Stomach (tissue), 9 donors: ENCODE measurements around the gene HNRNPU. TPM values are rescaled to one million over a fixed set of nuclear protein-coding genes. Genes with fewer than 3 reads are reported as not detected.

Experiments used
- DNase-seq, 2 donors: peaks; one replicate each; pipeline versions ENCODE4 v3.0.0 to v3.0.0-alpha.2; 2013 to 2019
- H3K27ac ChIP-seq, 5 donors: fragments of 200-600 bp in 4 of 5; sonication (generic) in 4 of 5; one replicate each; pipeline ENCODE4 v1.5.1; 2013 to 2019; ENCODE audit warnings: mild to moderate bottlenecking in 1 of 5, moderate library complexity in 1 of 5
- H3K27me3 ChIP-seq, 3 donors: fragments of 200-600 bp; sonication (generic); one replicate each; pipeline ENCODE4 v1.5.1; 2017 to 2019; ENCODE audit warnings: mixed run types in 1 of 3
- H3K36me3 ChIP-seq, 4 donors: fragments of 200-600 bp; sonication (generic); 1 replicate in 3 of 4; 2 replicates in 1 of 4; pipeline ENCODE4 v1.5.1; 2016 to 2019
- H3K4me1 ChIP-seq, 4 donors: fragments of 200-600 bp; sonication (generic); one replicate each; pipeline ENCODE4 v1.5.1; 2016 to 2019
- H3K4me3 ChIP-seq, 4 donors: fragments of 200-600 bp; sonication (generic) in 3 of 4; one replicate each; pipeline ENCODE4 v1.5.1; 2016 to 2019; ENCODE audit warnings: mild to moderate bottlenecking in 1 of 4
- H3K9me3 ChIP-seq, 4 donors: fragments of 200-600 bp; sonication (generic); one replicate each; pipeline ENCODE4 v1.5.1; 2016 to 2019
- EP300 ChIP-seq: sonication (generic); formaldehyde crosslinking; IDR thresholded peaks from one replicate; pipeline ENCODE4 v1.6.1; 2017; ENCODE audit warnings: antibody characterized with exemption
- POLR2A ChIP-seq, 4 donors: fragments of 450-650 bp; IDR thresholded peaks; one replicate each; pipeline ENCODE4 v1.6.1; 2016; ENCODE audit warnings: antibody characterized with exemption in 4 of 4, control low read depth in 2 of 4, mild to moderate bottlenecking in 1 of 4, moderate library complexity in 1 of 4
- POLR2AphosphoS5 ChIP-seq, 3 donors: sonication (generic); formaldehyde crosslinking; IDR thresholded peaks; one replicate each; pipeline ENCODE4 v1.6.1; 2016; ENCODE audit warnings: antibody characterized with exemption in 3 of 3
- WGBS, 5 donors: extraction: QIAGEN DNeasy Blood & Tissue Kit in 3 of 5; methylation state at CpG; one replicate each; pipeline versions ENCODE4 v1.1.5 to v1.1.7; 2013 to 2018; 5-methylcytosine and 5-hydroxymethylcytosine counted together
- intact Hi-C: fragments of 100-400 bp; cut with DNase I; formaldehyde crosslinking; loops from one replicate; pipeline ENCODE4 v1.15.1; 2023; ENCODE audit warnings: low total_unique reads
- polyA plus RNA-seq, 3 donors: library from polyadenylated mRNA; stranded (reverse); fragments of 200-250 nt; gene quantifications; one replicate each; pipeline ENCODE4 v1.2.3, GENCODE V29; 2013
- total RNA-seq, 5 donors: library from RNA; depleted of rRNA; stranded (reverse); fragments of >200 nt; gene quantifications; one replicate each; pipeline versions ENCODE4 v1.1.0 to v1.2.3, GENCODE V29; 2014 to 2016
- TF ChIP-seq, protein P1 (sequence below), 7 experiments: fragments of 450-650 bp in 4 of 7; fragments of 200-600 bp in 3 of 7; sonication (generic) in 3 of 7; IDR thresholded peaks; one replicate each; pipeline ENCODE4 v1.5.1; 2016 to 2019; ENCODE audit warnings: antibody characterized with exemption in 7 of 7, control low read depth in 2 of 7, mild to moderate bottlenecking in 1 of 7
- donor health status: healthy with polysubstance abuse.
- donor health status: Bipolar disorder and iron deficiency.
- donor health status: healthy.

Gene HNRNPU
- total and polyA plus RNA-seq, 8 donors: 76.3 to 533 (median 309) TPM

DNA sequence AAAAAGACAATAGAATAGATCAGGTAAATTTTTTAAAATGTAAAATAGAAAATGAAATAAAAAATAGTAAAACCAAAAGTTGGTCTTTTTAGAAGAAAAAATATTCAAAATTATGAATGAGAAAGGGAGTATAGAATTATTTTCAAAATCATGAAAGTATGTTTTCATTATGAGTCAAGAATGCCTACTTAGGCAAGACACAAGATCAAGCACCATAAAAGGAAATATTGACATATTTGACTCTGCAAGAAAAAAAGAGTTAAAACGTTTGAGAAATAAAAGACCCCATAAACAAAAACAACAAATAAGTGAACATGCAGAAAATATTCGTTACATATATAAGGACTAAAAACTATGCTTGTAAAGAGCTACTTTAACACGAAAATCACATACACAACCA, 33.7 kb downstream of the HNRNPU start:
- no peak overlapping the region for H3K27ac ChIP-seq
- H3K4me1 ChIP-seq: peaks cover 0 to 13% (median 4%) of the 10 kb centered on the region in 4 donors
- no peak overlapping the region for H3K4me3 ChIP-seq
- H3K36me3 ChIP-seq: peaks cover 0 to 4% (median 0%) of the 10 kb centered on the region in 4 donors
- WGBS, 5 donors: 72 to 78% (median 75%) methylated on average over 3 of the region's 3 CpGs
- no peaks in the 10 kb centered on the region for H3K9me3 ChIP-seq
- intact Hi-C loops: loop anchor here (10.0 kb wide), 1 partner anchor 134 kb away; a partner anchor contains a TSS
- DNase-seq: no peak
- no peak for TF ChIP-seq POLR2AphosphoS5 (IDR thresholded peaks at IDR 0.05)
- TF ChIP-seq POLR2A (IDR thresholded peaks at IDR 0.05): no peak
- no peak for TF ChIP-seq EP300
- TF ChIP-seq, protein P1, sequence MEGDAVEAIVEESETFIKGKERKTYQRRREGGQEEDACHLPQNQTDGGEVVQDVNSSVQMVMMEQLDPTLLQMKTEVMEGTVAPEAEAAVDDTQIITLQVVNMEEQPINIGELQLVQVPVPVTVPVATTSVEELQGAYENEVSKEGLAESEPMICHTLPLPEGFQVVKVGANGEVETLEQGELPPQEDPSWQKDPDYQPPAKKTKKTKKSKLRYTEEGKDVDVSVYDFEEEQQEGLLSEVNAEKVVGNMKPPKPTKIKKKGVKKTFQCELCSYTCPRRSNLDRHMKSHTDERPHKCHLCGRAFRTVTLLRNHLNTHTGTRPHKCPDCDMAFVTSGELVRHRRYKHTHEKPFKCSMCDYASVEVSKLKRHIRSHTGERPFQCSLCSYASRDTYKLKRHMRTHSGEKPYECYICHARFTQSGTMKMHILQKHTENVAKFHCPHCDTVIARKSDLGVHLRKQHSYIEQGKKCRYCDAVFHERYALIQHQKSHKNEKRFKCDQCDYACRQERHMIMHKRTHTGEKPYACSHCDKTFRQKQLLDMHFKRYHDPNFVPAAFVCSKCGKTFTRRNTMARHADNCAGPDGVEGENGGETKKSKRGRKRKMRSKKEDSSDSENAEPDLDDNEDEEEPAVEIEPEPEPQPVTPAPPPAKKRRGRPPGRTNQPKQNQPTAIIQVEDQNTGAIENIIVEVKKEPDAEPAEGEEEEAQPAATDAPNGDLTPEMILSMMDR (IDR thresholded peaks at IDR 0.05): no peak
- H3K27me3 ChIP-seq: no peaks in the 10 kb centered on the region

DNA sequence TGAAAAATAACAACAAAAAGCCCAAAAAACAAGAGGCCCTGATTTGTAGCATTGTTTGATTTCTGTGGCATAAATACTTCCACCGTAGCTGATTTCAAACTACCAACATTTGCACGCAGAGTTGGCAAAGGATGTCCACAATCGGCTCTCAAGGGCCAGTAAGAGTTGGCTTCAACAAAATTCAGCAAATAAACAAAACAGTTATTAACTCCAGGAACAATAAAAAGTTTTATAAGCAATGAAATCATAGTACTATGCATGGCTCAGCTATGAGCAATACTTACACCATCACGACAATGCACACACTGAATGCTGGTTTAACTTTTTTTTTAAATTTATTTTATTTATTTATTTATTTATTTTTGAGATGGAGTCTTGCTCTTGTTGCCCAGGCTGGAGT, 37.6 kb downstream of the HNRNPU start:
- no peak for DNase-seq
- H3K4me1 ChIP-seq: no peaks in the 10 kb centered on the region

DNA sequence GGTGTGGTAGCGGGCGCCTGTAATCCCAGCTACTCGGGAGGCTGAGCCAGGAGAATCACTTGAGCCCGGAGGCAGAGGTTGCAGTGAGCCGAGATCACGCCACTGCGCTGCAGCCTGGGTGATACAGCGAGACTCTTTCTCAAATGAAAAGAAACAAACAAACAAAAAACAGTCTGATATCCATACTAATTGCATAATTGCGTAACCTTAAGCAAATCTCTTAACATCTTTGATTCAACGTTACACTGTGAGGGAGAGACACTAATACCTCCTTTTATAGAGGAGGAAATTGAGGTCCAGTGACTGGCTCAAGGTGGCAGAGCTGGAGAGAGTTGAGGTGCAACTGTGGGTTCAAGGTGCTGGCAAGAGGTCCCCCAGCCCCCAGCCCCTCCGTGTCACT, 41.5 kb downstream of the HNRNPU start:
- Histone ChIP-seq H3K4me3 (no peak overlapping the region), H3K36me3 (no peaks in the 10 kb centered on the region), H3K27ac (no peak overlapping the region), H3K9me3 (no peaks in the 10 kb centered on the region), H3K4me1 (no peaks in the 10 kb centered on the region), H3K27me3 (no peaks in the 10 kb centered on the region)
- intact Hi-C loops: no loop called here
- WGBS, 5 donors: 84 to 94% (median 92%) methylated on average over 11 of the region's 11 CpGs
- TF ChIP-seq EP300: no peak
- TF ChIP-seq POLR2A (IDR thresholded peaks at IDR 0.05): no peak
- TF ChIP-seq, protein P1 (IDR thresholded peaks at IDR 0.05): no peak
- no peak for TF ChIP-seq POLR2AphosphoS5 (IDR thresholded peaks at IDR 0.05)
- DNase-seq: no peak

More for the DNA sequence above, 37.6 kb downstream of the HNRNPU start:
- no peaks in the 10 kb centered on the region for H3K9me3 ChIP-seq
- no peak overlapping the region for H3K27ac ChIP-seq
- TF ChIP-seq, protein P1 (IDR thresholded peaks at IDR 0.05): no peak
- TF ChIP-seq POLR2A (IDR thresholded peaks at IDR 0.05) (no peak), POLR2AphosphoS5 (IDR thresholded peaks at IDR 0.05) (no peak), EP300 (no peak)
- H3K4me3 ChIP-seq: no peak overlapping the region
- WGBS, 5 donors: 81 to 96% (median 89%) methylated on average over 4 of the region's 4 CpGs
- no peaks in the 10 kb centered on the region for H3K27me3 ChIP-seq
- intact Hi-C loops: no loop called here
- H3K36me3 ChIP-seq: peaks cover 0 to 4% (median 0%) of the 10 kb centered on the region in 4 donors

DNA sequence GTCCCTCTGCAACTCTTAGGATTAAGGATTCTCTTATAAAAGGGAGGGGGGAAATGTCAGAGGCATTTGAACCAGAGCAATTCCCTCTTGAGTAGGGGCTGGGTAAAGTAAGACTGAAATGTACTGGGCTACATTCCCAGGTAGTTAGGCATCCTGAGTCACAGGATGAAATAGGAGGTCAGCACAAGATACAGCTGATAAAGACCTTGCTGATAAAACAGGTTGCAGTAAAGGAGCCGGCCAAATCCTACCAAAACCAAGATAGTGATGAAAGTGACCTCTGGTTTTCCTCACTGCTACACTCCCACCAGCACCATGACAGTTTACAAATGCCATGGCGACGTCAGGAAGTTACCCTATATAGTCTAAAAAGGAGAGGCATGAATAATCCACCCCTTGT, 43.2 kb downstream of the HNRNPU start:
- no peak overlapping the region for H3K4me3 ChIP-seq
- H3K36me3 ChIP-seq: no peaks in the 10 kb centered on the region
- no peaks in the 10 kb centered on the region for H3K27me3 ChIP-seq
- H3K9me3 ChIP-seq: no peaks in the 10 kb centered on the region
- 54 to 67% (median 63%) methylated on average over 3 of the region's 3 CpGs for WGBS, 5 donors
- no peak overlapping the region for H3K27ac ChIP-seq
- no peaks in the 10 kb centered on the region for H3K4me1 ChIP-seq
- DNase-seq: no peak
- no peak for TF ChIP-seq POLR2AphosphoS5 (IDR thresholded peaks at IDR 0.05)
- TF ChIP-seq, protein P1 (IDR thresholded peaks at IDR 0.05): no peak
- TF ChIP-seq EP300: no peak
- TF ChIP-seq POLR2A (IDR thresholded peaks at IDR 0.05): no peak
- intact Hi-C loops: no loop called here
